Embryonic facial prominence (tissue), 1 donor: ENCODE data around the gene VILL.
"Not testable (repeated sequence)": the region's sequence is repeated elsewhere in the genome, so short reads cannot be mapped to it uniquely, and the experiment has no call there.

Source experiments
- DNase-seq: peaks from one replicate; pipeline ENCODE4 v3.0.0-alpha.2; 2016; ENCODE audit errors: extremely low spot score

Gene VILL

GRCh38 chr3:37963635-37964034 lies 27.0 kb upstream of the VILL start:
- no peak for DNase-seq

GRCh38 chr3:37964146-37964545 lies 26.4 kb upstream of the VILL start:
- no peak for DNase-seq

- no peak for DNase-seq
Observed at GRCh38 chr3:37964716-37965115, 25.9 kb upstream of the VILL start.

- no peak for DNase-seq
Observed at GRCh38 chr3:37967260-37967881, 23.2 kb upstream of the VILL start.

DNA sequence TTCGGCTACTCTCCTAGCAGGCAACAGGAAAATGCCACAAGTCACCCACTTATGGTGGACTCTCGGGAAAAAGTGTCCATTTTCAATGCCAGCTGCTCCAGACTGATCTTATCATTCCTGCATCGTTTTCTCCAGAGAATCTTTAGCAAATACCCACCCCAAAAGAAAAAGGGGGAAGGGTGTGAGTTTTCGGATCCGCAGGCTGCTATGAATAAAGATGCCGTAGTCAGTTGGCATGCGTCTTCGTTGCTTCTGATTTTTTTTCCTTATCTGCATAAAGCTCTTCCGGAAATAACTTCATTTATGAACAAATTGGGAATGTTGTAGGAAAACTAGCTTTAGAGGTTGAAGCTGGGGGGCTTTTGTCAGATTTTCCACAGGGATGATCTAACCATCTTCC lies 22.4 kb upstream of the VILL start:
- no peak for DNase-seq

GRCh38 chr3:37968813-37969595 lies 21.6 kb upstream of the VILL start:
- no peak for DNase-seq

DNA sequence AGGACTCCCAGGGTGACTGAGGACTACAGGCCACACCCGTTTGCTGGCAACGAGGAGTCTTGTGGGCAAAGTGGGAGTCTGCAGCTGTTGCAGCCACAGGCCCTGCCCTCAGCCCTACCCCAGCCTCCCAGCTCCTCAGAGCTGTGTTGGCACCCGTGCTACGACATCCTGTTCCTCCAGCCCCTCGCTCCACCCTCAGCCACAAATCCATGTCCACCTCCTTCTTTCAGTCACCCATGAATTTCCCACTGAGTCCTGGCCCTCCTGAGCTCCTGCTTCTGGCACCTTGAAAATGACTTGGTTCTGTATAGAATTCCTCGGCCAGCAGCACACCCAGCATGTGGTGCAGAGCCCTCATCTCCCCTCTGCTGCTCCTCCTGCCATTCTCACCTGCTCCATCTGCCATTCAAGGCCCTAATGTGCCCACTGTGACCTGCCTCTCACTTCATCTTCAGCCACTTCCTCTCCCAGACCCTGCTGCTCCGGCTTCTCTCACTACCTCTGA lies 20.9 kb upstream of the VILL start:
- DNase-seq = no peak

- DNase-seq = no peak
Observed at GRCh38 chr3:37970802-37971201, 19.8 kb upstream of the VILL start.

- DNase-seq = no peak
Observed at GRCh38 chr3:37971467-37971866, 19.1 kb upstream of the VILL start.

GRCh38 chr3:37972056-37972455 lies 18.5 kb upstream of the VILL start:
- DNase-seq = not testable (repeated sequence)

- DNase-seq = no peak
Observed at GRCh38 chr3:37973246-37974054, 17.1 kb upstream of the VILL start.

DNA sequence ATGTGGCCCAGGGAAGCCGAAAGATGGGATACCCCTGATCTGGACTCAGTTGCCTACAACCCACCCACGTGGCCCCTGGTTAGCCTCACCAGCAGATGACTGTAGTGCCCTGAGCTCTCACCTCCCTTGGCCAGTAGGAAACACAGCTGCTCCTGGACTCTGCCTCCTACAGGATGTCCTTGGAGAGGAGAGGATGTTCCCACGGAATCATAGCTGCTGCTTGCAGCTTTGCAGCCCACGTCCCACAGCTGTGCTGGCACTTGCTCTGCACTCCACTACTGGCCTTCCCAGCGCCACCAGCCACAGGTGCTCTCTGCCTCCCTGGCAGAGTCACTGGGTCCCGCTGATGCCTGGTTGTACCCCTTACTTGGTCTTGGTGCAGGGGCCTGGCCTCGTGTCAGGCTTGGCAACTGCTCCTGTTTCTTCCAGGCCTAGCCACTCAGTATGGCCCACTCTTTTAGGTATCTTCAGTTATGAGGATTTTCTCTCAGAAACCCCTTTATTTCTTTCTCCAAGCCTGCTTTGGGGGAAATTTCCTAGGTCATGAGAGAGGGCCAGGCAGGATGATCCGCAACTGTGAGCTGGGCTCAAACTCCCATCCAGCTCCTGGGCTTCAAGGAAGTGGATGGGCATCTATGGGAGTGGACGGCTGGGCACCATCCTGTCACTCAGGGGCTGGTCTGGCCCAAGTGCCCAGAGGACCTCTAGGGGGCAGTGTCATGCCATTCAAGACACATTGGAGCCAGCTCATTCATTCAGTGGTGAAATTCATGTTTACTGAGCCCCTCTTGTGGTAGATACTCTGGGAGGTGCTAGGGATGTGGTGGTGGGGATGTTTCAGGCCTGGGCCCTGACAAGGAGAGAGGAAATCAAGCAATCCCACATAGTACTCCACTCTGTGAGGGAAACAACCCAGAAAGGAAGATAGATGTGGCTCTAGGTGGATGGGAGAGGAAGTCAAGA lies 16.2 kb upstream of the VILL start:
- no peak for DNase-seq

- no peak for DNase-seq
Observed at GRCh38 chr3:37979541-37980461, 10.8 kb upstream of the VILL start.

DNA sequence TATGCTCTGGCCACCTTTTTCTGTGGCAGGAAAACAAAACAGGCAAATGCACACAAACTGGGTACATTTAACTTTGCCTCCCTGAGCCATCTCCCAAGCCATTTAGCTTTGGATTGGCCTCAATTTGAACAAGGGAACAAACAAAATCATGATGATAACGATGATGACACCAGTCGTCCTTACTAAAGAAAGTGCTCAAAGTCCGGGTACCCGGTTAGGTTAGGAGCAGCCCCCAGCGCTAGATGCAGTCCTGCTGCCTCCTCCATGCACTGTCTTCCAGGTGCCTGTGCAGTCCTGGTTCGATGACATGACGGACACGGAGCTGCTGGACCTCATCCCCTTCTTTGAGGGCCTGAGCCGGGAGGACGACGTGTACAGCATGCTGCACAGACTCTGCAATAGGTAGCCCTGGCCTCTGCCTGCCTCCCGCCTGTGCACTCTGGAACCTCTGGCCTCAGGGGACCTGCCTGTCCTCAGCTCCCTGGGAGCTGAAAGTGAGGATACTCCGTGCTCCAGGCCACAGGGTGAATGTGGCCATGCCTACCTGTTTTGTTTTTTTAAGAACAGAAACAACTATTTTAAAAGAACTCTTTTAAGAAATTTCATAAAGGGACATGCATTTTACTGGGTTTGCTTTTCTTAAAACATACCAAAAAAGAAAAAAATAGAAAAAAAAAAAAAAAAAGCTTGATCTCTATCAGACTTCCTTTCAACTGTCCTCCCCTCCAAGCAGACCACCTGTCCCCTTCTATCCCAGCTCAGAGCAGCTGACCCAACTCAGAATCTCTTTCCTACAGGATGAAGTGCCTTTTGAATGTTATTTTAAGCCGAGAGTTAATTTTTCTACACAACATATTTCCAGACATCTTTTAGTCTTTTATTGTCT lies 9.9 kb upstream of the VILL start:
- DNase-seq = no peak

- DNase-seq = no peak
Observed at GRCh38 chr3:37981348-37981664, 9.3 kb upstream of the VILL start.

GRCh38 chr3:37982331-37982730 lies 8.3 kb upstream of the VILL start:
- no peak for DNase-seq

GRCh38 chr3:37984051-37984450 lies 6.5 kb upstream of the VILL start:
- DNase-seq = no peak

DNA sequence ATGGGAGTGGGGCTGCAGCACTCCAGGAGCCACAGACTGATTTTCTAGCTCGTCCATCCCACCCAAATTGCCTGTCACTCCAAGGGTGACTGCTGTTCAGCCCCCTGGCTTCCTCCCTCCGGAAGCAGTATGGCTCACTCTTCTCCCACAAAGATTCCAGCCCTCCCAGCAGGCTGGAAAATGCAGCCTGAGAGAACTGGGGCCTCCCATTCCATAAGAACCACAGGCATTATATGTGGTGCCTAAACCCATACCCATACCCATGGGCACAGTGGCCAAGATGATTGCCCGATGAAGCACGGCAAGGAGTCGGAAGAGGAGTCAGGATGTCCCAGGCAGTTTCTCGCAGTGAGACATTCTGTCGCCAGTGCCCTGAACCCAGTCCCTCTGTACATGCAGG lies 6.0 kb upstream of the VILL start:
- no peak for DNase-seq

DNA sequence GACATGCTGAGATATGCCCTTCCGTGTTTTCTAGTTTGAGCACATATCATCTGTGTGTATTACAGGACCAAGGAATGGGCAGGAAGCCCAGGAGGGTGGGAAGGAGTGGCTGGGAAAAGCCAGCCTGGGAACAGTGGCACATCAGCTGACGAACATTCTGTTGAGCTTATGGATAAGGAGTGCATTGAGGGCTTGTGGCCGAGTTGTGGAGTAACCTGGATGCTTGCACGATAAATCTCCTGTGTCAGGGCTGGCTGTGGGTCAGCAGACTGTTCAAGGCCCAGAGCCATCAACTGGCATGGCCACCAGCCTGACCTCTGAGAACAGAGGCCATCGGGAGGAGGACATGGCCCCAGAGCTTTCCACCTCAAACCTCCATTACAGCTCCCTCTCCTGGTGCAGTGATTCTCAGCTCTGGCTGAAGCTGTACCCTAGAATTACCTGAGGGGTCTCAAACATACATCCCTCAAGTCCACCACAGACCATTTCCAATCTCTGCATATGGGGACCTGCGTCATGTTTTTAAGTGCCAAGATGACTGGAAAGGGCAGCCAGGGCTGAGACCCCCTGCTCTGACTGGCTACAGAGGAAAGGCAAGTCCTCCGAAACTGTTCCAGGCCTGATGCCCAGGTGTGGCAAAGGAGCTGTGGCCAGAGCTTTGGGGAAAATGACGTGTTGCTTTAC lies 4.8 kb upstream of the VILL start:
- DNase-seq = no peak
